DND-41 (cell line): ENCODE measurements around the gene TMEM54.

Source experiments
- ATAC-seq: fragments of 200-7000 bp; cut with Tn5 transposase; 3 replicates; pipeline ENCODE4 v1.9.1; 2021; ENCODE audit warnings: low read depth; ENCODE audit not compliant: insufficient read depth
- DNase-seq: peaks from one replicate; pipeline ENCODE4 v3.0.0-alpha.2; 2020
- H2AFZ ChIP-seq: 2 replicates; pipeline ENCODE4 v1.6.0; 2012; ENCODE audit warnings: low read depth, low read length
- H3K27ac ChIP-seq: 2 replicates; pipeline ENCODE4 v1.5.1; 2012; ENCODE audit warnings: low read length, inconsistent platforms
- H3K27me3 ChIP-seq: fragments of 200-600 bp; sonication (generic); 2 replicates; pipeline ENCODE4 v1.6.0; 2012; ENCODE audit warnings: low read length, mild to moderate bottlenecking, inconsistent platforms; ENCODE audit not compliant: insufficient read depth, poor library complexity
- H3K36me3 ChIP-seq: 2 replicates; pipeline ENCODE4 v1.5.1; 2012; ENCODE audit warnings: low read length, inconsistent platforms; ENCODE audit not compliant: insufficient read depth
- H3K4me1 ChIP-seq: 2 replicates; pipeline ENCODE4 v1.5.1; 2012; ENCODE audit warnings: mild to moderate bottlenecking, low read length; ENCODE audit not compliant: insufficient read depth
- H3K4me2 ChIP-seq: 2 replicates; pipeline ENCODE4 v1.6.0; 2012; ENCODE audit warnings: mild to moderate bottlenecking, moderate library complexity, low read length, inconsistent platforms; ENCODE audit not compliant: insufficient read depth
- H3K4me3 ChIP-seq, 2 experiments: fragments of 200-600 bp in 1 of 2; shearing (Covaris generic) in 1 of 2; 2 replicates each; pipeline ENCODE4 v1.5.1; 2012 to 2016; ENCODE audit warnings: inconsistent platforms in 2 of 2, low read length in 2 of 2, mild to moderate bottlenecking in 2 of 2, low read depth in 1 of 2, moderate library complexity in 1 of 2
- H3K79me2 ChIP-seq: 2 replicates; pipeline ENCODE4 v1.6.0; 2012; ENCODE audit warnings: low read length, inconsistent platforms; ENCODE audit not compliant: insufficient read depth
- H3K9ac ChIP-seq: 2 replicates; pipeline ENCODE4 v1.6.0; 2012; ENCODE audit warnings: low read depth, mild to moderate bottlenecking, inconsistent platforms, low read length, moderate library complexity
- H3K9me3 ChIP-seq: 2 replicates; pipeline ENCODE4 v1.5.1; 2012; ENCODE audit warnings: low read length, moderate library complexity, mild to moderate bottlenecking, inconsistent platforms; ENCODE audit not compliant: insufficient read depth, severe bottlenecking
- H4K20me1 ChIP-seq: 2 replicates; pipeline ENCODE4 v1.6.0; 2012; ENCODE audit warnings: low read length; ENCODE audit not compliant: insufficient read depth
- EZH2 ChIP-seq: IDR thresholded peaks from 3 replicates; pipeline ENCODE4 v1.6.1; 2012; ENCODE audit warnings: borderline replicate concordance, low read depth, mild to moderate bottlenecking, moderate library complexity, low read length, inconsistent platforms; ENCODE audit not compliant: severe bottlenecking
- TF ChIP-seq, protein P1 (sequence below): IDR thresholded peaks from 2 replicates; pipeline ENCODE4 v1.5.1; 2012; ENCODE audit warnings: borderline replicate concordance, low read length, moderate library complexity, mild to moderate bottlenecking; ENCODE audit not compliant: poor library complexity, severe bottlenecking; ENCODE audit errors: extremely low read depth

The TMEM54 gene

DNA sequence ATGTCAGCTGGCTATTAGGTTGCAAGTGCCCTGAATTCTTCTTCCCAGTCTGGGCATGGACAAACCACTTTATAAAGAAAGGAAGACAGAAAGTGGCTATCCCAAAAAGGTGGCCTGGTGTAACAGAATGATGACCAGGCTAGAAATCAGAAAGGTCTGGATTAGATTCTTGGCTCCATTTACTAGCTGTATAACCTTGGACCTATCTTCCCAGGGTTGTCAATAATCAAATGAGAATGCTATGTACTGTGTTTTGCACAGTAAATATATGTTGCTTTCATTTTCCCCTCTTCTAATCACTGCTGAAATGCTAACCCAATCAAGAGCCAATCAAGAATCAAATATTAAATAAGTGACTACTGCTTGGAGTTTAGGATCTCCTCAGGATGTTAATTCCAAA lies 43.0 kb upstream of the TMEM54 start:
- no peak for TF ChIP-seq EZH2
- TF ChIP-seq, protein P1, sequence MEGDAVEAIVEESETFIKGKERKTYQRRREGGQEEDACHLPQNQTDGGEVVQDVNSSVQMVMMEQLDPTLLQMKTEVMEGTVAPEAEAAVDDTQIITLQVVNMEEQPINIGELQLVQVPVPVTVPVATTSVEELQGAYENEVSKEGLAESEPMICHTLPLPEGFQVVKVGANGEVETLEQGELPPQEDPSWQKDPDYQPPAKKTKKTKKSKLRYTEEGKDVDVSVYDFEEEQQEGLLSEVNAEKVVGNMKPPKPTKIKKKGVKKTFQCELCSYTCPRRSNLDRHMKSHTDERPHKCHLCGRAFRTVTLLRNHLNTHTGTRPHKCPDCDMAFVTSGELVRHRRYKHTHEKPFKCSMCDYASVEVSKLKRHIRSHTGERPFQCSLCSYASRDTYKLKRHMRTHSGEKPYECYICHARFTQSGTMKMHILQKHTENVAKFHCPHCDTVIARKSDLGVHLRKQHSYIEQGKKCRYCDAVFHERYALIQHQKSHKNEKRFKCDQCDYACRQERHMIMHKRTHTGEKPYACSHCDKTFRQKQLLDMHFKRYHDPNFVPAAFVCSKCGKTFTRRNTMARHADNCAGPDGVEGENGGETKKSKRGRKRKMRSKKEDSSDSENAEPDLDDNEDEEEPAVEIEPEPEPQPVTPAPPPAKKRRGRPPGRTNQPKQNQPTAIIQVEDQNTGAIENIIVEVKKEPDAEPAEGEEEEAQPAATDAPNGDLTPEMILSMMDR, result no peak
- Histone ChIP-seq H3K9me3 (no peaks in the 10 kb centered on the region), H3K4me2 (no peak overlapping the region), H3K36me3 (peaks cover 69% of the 10 kb centered on the region), H2AFZ (no peak overlapping the region), H3K27me3 (no peaks in the 10 kb centered on the region), H4K20me1 (no peaks in the 10 kb centered on the region), H3K27ac (no peak overlapping the region), H3K79me2 (no peaks in the 10 kb centered on the region), H3K4me1 (no peaks in the 10 kb centered on the region), H3K9ac (no peak overlapping the region), H3K4me3 (no peak overlapping the region)
- ATAC-seq (no peak), DNase-seq (no peak)

DNA sequence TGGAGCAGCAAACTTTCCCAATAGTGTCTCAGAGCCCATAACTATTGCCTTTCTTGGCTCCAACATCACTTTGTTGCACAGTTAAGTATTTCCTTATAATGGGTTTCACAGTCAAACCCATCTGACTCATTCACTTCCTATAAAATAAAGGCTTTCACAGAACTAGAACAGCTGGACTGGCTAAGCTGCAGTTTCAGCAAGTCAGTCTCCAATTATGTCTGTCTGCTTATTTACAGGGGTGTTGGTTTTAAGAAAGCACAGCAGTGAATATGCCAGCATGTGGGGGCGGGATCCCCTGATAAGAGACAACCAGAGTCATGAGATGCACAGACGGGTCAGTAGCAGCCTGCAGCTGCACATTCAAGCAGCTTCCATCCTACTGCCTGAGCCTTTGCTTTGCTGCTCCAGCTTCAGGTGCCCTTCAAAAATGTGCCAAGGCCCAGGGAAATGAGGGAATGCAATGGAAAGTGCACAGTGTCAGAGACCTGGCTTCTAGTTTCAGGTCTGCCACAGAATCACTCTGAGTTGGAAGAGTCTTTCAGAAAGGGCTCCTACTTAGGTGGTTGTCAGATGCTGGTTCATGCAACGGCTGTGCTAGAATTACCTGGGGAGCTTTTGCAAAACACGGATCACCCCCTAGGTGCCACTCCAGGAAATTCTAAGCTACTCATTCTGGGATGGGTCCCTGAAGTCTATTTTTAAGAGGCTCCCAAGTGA lies 38.6 kb upstream of the TMEM54 start:
- peaks cover 70% of the 10 kb centered on the region for H3K36me3 ChIP-seq
- no peak overlapping the region for H3K4me3 ChIP-seq
- no peak overlapping the region for H3K27ac ChIP-seq
- H3K9me3 ChIP-seq, result no peaks in the 10 kb centered on the region
- TF ChIP-seq, protein P1, result no peak
- TF ChIP-seq EZH2, result no peak
- no peak overlapping the region for H3K4me2 ChIP-seq
- DNase-seq, result no peak
- H3K79me2 ChIP-seq, result no peaks in the 10 kb centered on the region
- H4K20me1 ChIP-seq, result no peaks in the 10 kb centered on the region
- no peak overlapping the region for H2AFZ ChIP-seq
- H3K4me1 ChIP-seq, result no peaks in the 10 kb centered on the region
- H3K9ac ChIP-seq, result no peak overlapping the region
- no peaks in the 10 kb centered on the region for H3K27me3 ChIP-seq
- no peak for ATAC-seq

DNA sequence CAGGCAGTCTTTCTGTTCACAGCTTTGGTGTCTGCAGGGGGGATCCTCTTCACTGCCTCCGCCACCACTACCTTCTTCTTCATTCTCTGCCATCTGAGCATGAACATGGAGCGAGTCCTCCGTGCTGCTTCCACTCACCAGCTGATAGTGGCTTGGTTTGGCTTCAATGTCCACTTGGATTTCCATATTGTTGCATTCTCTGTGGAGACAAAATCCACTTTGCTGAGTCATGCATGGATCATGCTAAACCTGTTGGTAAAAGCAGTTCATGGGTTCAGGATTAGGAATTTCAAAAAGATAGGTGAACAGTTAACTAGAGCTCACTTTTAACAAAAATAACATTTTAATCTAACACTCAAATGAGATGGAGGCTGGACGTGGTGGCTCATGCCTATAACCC lies 35.9 kb upstream of the TMEM54 start:
- no peak for DNase-seq
- no peak for TF ChIP-seq EZH2
- TF ChIP-seq, protein P1, result no peak
- Histone ChIP-seq H3K9me3 (no peaks in the 10 kb centered on the region), H3K36me3 (peaks cover 47% of the 10 kb centered on the region), H3K27ac (no peak overlapping the region), H3K79me2 (no peaks in the 10 kb centered on the region), H3K9ac (no peak overlapping the region), H3K27me3 (no peaks in the 10 kb centered on the region), H4K20me1 (no peaks in the 10 kb centered on the region), H2AFZ (no peak overlapping the region), H3K4me2 (no peak overlapping the region), H3K4me1 (no peaks in the 10 kb centered on the region), H3K4me3 (no peak overlapping the region)
- no peak for ATAC-seq
